Measurements from ENCODE around the gene CDH13. TPM values are rescaled to one million over a fixed set of nuclear protein-coding genes. Genes with fewer than 3 reads are reported as not detected.

The CDH13 gene
- total and polyA plus RNA-seq, 3 experiments from 2014 or later, result not detected

DNA sequence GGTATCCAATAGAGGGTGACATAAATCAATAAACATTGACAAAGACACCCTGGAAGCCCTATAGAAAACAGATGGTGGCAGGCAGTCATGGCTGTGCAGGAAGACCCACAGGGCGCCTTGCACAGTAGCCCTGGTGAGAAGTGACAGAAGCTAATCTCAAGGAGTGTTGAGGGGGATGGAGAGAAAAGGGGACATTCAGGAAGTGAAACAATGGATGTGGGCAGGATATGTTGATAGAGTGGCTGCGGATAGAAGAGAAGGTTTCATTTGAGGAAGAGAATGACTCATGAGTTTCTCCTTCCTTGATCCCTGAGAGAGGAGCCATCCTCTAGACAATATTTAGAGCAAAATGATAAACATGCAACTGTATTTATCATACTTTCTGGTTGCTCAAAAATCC is 712.2 kb downstream of the CDH13 start:
- CTCF ChIA-PET, result no interaction called here
- Mint-ChIP-seq H3K9me3 (no peaks in the 10 kb centered on the region), H3K27me3 (peaks cover 0 to 2% of the 10 kb centered on the region in 2 donors), H3K4me1 (no peaks in the 10 kb centered on the region), H3K27ac (no peak overlapping the region), H3K36me3 (no peaks in the 10 kb centered on the region), H3K4me3 (no peak overlapping the region)
- H3K27me3 ChIP-seq (ENCODE audit: insufficient read depth, low read length, poor library complexity, severe bottlenecking), result no peaks in the 10 kb centered on the region
- H3K4me3 ChIP-seq (ENCODE audit: low read length), result no peak overlapping the region
- H3K4me1 ChIP-seq (ENCODE audit: insufficient read depth, low read length), result no peaks in the 10 kb centered on the region
- no peaks in the 10 kb centered on the region for H3K9me3 ChIP-seq (ENCODE audit: low read length)
- POLR2A ChIA-PET, result no interaction called here
- no peak overlapping the region for H3K27ac ChIP-seq (ENCODE audit: low read depth, low read length)
- DNase-seq, result no peak
- H3K36me3 ChIP-seq (ENCODE audit: insufficient read depth, low read length), result no peaks in the 10 kb centered on the region

DNA sequence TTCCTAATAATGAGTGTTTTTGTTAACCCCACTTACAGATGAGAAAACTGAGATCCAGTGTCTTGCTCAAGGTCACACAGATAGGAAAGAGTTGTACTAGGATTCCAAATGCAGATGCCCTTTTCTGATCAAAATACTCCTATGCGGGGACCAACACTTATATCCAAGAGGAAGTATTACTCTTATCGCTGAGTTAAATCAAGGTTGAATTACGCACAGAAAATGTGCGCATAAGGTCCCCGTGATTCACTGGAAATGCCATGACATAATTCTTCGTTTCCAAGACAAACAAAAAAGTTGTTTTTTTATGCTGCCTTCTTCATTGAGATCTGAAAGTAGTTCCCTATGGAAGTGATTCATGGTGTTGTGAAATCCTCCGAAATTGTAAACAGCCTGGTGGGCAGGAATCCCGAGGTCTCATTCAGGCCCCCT is 717.2 kb downstream of the CDH13 start:
- Mint-ChIP-seq H3K36me3 (peaks cover 0 to 1% (median 0%) of the 10 kb centered on the region in 3 donors), H3K4me3 (no peak overlapping the region), H3K9me3 (peaks cover 0 to 11% (median 0%) of the 10 kb centered on the region in 5 donors), H3K27ac (no peak overlapping the region), H3K4me1 (no peaks in the 10 kb centered on the region), H3K27me3 (no peaks in the 10 kb centered on the region)
- POLR2A ChIA-PET, result no interaction called here
- Histone ChIP-seq H3K36me3 (ENCODE audit: insufficient read depth, low read length) (no peaks in the 10 kb centered on the region), H3K27me3 (ENCODE audit: insufficient read depth, low read length, poor library complexity, severe bottlenecking) (no peaks in the 10 kb centered on the region), H3K9me3 (ENCODE audit: low read length) (no peaks in the 10 kb centered on the region), H3K4me3 (ENCODE audit: low read length) (no peak overlapping the region), H3K4me1 (ENCODE audit: insufficient read depth, low read length) (no peaks in the 10 kb centered on the region), H3K27ac (ENCODE audit: low read depth, low read length) (no peak overlapping the region)
- DNase-seq, result no peak
- CTCF ChIA-PET, result no interaction called here

DNA sequence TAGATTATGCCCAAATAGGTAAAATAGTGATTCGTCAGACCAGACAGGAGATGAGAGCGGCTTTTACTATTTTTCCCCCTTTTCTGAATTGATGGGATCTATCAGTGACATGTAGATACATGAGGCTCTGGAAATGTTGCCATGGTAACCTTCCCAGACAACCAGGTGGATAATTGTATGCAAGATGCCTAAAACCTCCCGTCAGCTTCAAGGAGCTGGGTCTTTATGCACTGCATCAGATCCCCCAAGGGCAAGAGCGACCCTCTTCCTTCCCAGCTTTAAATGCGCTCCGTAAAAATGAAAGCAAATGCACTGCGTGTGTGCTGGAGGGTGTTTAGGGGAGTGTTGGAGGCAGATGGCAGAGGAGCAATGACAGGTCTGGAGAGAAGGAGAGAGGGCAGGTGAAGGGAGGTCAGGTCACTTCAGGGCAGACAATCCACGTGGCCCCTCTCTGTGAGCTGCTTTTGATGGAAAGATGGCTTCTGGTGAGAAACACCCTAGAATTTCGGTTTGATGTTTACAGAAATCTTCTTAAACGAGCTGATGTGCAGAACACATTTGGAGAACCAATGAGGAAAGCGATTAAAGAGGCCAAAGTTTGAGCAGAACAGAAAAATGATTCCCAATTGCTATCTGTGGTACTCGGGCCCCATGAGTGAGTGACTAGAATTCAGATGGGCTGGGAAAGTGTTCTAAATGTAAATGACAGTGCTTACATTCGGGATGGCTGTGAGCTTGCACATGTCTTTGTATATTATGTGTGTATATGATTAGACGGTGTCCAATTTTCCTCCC is 719.3 kb downstream of the CDH13 start:
- CTCF ChIA-PET, result no interaction called here
- Mint-ChIP-seq H3K4me3 (no peak overlapping the region), H3K36me3 (peaks cover 0 to 1% (median 0%) of the 10 kb centered on the region in 3 donors), H3K4me1 (no peaks in the 10 kb centered on the region), H3K27ac (no peak overlapping the region), H3K27me3 (no peaks in the 10 kb centered on the region), H3K9me3 (peaks cover 0 to 11% (median 0%) of the 10 kb centered on the region in 5 donors)
- H3K4me3 ChIP-seq (ENCODE audit: low read length), result no peak overlapping the region
- POLR2A ChIA-PET, result no interaction called here
- no peaks in the 10 kb centered on the region for H3K36me3 ChIP-seq (ENCODE audit: insufficient read depth, low read length)
- DNase-seq, result no peak
- H3K27me3 ChIP-seq (ENCODE audit: insufficient read depth, low read length, poor library complexity, severe bottlenecking), result no peaks in the 10 kb centered on the region
- H3K27ac ChIP-seq (ENCODE audit: low read depth, low read length), result no peak overlapping the region
- no peaks in the 10 kb centered on the region for H3K4me1 ChIP-seq (ENCODE audit: insufficient read depth, low read length)
- H3K9me3 ChIP-seq (ENCODE audit: low read length), result no peaks in the 10 kb centered on the region

- Histone ChIP-seq H3K4me3 (ENCODE audit: low read length) (no peak overlapping the region), H3K9me3 (ENCODE audit: low read length) (no peaks in the 10 kb centered on the region), H3K27ac (ENCODE audit: low read depth, low read length) (no peak overlapping the region), H3K4me1 (ENCODE audit: insufficient read depth, low read length) (no peaks in the 10 kb centered on the region), H3K36me3 (ENCODE audit: insufficient read depth, low read length) (no peaks in the 10 kb centered on the region), H3K27me3 (ENCODE audit: insufficient read depth, low read length, poor library complexity, severe bottlenecking) (no peaks in the 10 kb centered on the region)
- H3K9me3 Mint-ChIP-seq, result peaks cover 0 to 11% (median 3%) of the 10 kb centered on the region in 5 donors
- no peaks in the 10 kb centered on the region for H3K4me1 Mint-ChIP-seq
- no peak overlapping the region for H3K27ac Mint-ChIP-seq
- H3K27me3 Mint-ChIP-seq, result no peaks in the 10 kb centered on the region
- POLR2A ChIA-PET, result no interaction called here
- no peak for DNase-seq
- H3K4me3 Mint-ChIP-seq, result no peak overlapping the region
- CTCF ChIA-PET, result no interaction called here
- H3K36me3 Mint-ChIP-seq, result peaks cover 0 to 1% (median 0%) of the 10 kb centered on the region in 3 donors
Measured at GRCh38 chr16:83348991-83349390, 722.2 kb downstream of the CDH13 start.

DNA sequence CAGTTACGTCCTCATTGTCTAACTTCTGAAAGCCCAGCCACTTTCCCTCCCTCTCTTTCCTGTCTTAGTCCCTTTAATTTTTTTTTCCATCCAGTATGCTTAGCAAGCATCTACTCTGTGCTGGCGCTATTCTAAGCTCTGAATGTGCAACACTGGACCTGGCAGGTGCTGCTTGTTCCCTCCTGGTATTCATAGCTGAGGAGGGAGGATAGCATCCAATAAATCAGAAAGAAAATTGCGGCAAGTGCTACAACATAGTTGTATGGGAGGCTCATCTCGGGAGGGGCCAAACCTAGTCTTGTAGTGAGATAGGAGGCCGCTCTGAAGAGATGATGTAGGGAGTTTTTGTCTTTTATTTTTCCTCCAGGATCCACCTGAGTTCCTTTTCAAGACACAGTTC is 723.7 kb downstream of the CDH13 start:
- no peaks in the 10 kb centered on the region for H3K9me3 ChIP-seq (ENCODE audit: low read length)
- no peak for DNase-seq
- H3K4me1 ChIP-seq (ENCODE audit: insufficient read depth, low read length), result no peaks in the 10 kb centered on the region
- CTCF ChIA-PET, result no interaction called here
- Mint-ChIP-seq H3K9me3 (peaks cover 0 to 3% (median 2%) of the 10 kb centered on the region in 5 donors), H3K4me1 (no peaks in the 10 kb centered on the region), H3K4me3 (no peak overlapping the region), H3K36me3 (peaks cover 0 to 1% (median 0%) of the 10 kb centered on the region in 3 donors), H3K27me3 (no peaks in the 10 kb centered on the region), H3K27ac (no peak overlapping the region)
- no peaks in the 10 kb centered on the region for H3K36me3 ChIP-seq (ENCODE audit: insufficient read depth, low read length)
- POLR2A ChIA-PET, result no interaction called here
- no peaks in the 10 kb centered on the region for H3K27me3 ChIP-seq (ENCODE audit: insufficient read depth, low read length, poor library complexity, severe bottlenecking)
- H3K4me3 ChIP-seq (ENCODE audit: low read length), result no peak overlapping the region
- no peak overlapping the region for H3K27ac ChIP-seq (ENCODE audit: low read depth, low read length)

DNA sequence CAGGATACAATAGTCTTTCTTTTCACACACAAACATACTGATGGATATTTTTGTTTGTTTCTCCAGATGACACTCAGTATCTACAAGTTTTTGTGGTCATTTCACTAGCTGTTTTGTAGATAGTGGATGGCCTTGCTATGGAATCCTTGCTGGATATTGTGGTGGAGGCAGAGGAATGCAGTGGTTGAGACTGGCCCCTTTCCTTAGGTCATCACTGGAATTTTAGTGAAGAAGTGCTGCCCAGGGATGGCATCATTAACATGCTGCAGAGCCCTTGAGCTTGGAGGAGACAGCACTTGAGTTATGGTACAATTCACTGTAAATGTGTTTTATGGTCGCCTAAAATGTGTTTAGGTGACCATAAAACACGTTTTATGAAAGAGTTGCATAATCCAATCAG is 725.1 kb downstream of the CDH13 start:
- Histone ChIP-seq H3K4me1 (ENCODE audit: insufficient read depth, low read length) (no peaks in the 10 kb centered on the region), H3K27me3 (ENCODE audit: insufficient read depth, low read length, poor library complexity, severe bottlenecking) (no peaks in the 10 kb centered on the region), H3K9me3 (ENCODE audit: low read length) (no peaks in the 10 kb centered on the region), H3K27ac (ENCODE audit: low read depth, low read length) (no peak overlapping the region), H3K4me3 (ENCODE audit: low read length) (no peak overlapping the region), H3K36me3 (ENCODE audit: insufficient read depth, low read length) (no peaks in the 10 kb centered on the region)
- Mint-ChIP-seq H3K4me3 (no peak overlapping the region), H3K36me3 (no peaks in the 10 kb centered on the region), H3K27me3 (no peaks in the 10 kb centered on the region), H3K4me1 (no peaks in the 10 kb centered on the region), H3K27ac (no peak overlapping the region), H3K9me3 (peaks cover 0 to 3% (median 0%) of the 10 kb centered on the region in 5 donors)
- no peak for DNase-seq
- ChIA-PET CTCF (no interaction called here), POLR2A (no interaction called here)

DNA sequence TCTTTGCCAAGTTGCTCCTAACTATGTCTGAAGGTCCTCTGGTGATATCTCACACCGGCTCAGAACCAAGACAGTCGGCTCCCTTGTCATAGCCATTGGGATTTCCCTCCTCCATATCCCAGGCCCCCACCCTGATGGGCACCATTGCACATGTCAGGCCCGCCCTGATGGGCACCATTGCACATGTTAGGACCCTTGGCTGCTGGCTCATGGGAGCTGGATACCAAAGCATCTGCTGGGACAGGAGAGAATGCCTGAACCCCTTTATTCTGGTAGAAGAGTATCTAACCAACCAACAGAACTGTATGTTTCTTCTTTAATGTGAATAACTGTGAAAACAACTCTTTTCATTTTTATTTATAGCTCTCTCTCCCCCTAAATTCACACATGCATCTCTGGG is 726.5 kb downstream of the CDH13 start:
- H3K36me3 Mint-ChIP-seq, result no peaks in the 10 kb centered on the region

GRCh38 chr16:83354015-83354414 is 727.2 kb downstream of the CDH13 start:
- Mint-ChIP-seq H3K36me3 (no peaks in the 10 kb centered on the region), H3K27ac (no peak overlapping the region), H3K4me1 (no peaks in the 10 kb centered on the region), H3K9me3 (peaks cover 0 to 3% (median 0%) of the 10 kb centered on the region in 5 donors), H3K27me3 (no peaks in the 10 kb centered on the region), H3K4me3 (no peak overlapping the region)
- no peak for DNase-seq
- Histone ChIP-seq H3K9me3 (ENCODE audit: low read length) (no peaks in the 10 kb centered on the region), H3K27ac (ENCODE audit: low read depth, low read length) (no peak overlapping the region), H3K36me3 (ENCODE audit: insufficient read depth, low read length) (no peaks in the 10 kb centered on the region), H3K4me3 (ENCODE audit: low read length) (no peak overlapping the region), H3K27me3 (ENCODE audit: insufficient read depth, low read length, poor library complexity, severe bottlenecking) (no peaks in the 10 kb centered on the region), H3K4me1 (ENCODE audit: insufficient read depth, low read length) (no peaks in the 10 kb centered on the region)
- ChIA-PET POLR2A (no interaction called here), CTCF (no interaction called here)

More for the DNA sequence above, 726.5 kb downstream of the CDH13 start:
- H3K27ac Mint-ChIP-seq, result no peak overlapping the region
- Histone ChIP-seq H3K27ac (ENCODE audit: low read depth, low read length) (no peak overlapping the region), H3K36me3 (ENCODE audit: insufficient read depth, low read length) (no peaks in the 10 kb centered on the region), H3K4me1 (ENCODE audit: insufficient read depth, low read length) (no peaks in the 10 kb centered on the region), H3K27me3 (ENCODE audit: insufficient read depth, low read length, poor library complexity, severe bottlenecking) (no peaks in the 10 kb centered on the region), H3K9me3 (ENCODE audit: low read length) (no peaks in the 10 kb centered on the region), H3K4me3 (ENCODE audit: low read length) (no peak overlapping the region)
- ChIA-PET CTCF (no interaction called here), POLR2A (no interaction called here)
- no peak overlapping the region for H3K4me3 Mint-ChIP-seq
- no peaks in the 10 kb centered on the region for H3K27me3 Mint-ChIP-seq
- peaks cover 0 to 3% (median 0%) of the 10 kb centered on the region in 5 donors for H3K9me3 Mint-ChIP-seq
- no peaks in the 10 kb centered on the region for H3K4me1 Mint-ChIP-seq
- no peak for DNase-seq
